ENCODE results near the gene CFD.

The CFD gene

GRCh38 chr19:887599-887998 lies 28.1 kb downstream of the CFD start:
- H3K27ac ChIP-seq (ENCODE audit: low read depth, low read length), result no peak overlapping the region
- peaks cover 12% of the 10 kb centered on the region for H3K79me2 ChIP-seq (ENCODE audit: control insufficient read depth, low read length)
- no peak overlapping the region for H3K4me2 ChIP-seq (ENCODE audit: low read length)
- H3F3A ChIP-seq (ENCODE audit: control insufficient read depth, insufficient read depth), result no peaks in the 10 kb centered on the region
- no peaks in the 10 kb centered on the region for H3K27me3 ChIP-seq (ENCODE audit: control insufficient read depth, low read length)
- no peak overlapping the region for H3K4me3 ChIP-seq (ENCODE audit: low read length)
- no peaks in the 10 kb centered on the region for H4K20me1 ChIP-seq (ENCODE audit: control insufficient read depth, insufficient read depth, low read depth, low read length)
- no peaks in the 10 kb centered on the region for H3K9me3 ChIP-seq (ENCODE audit: control insufficient read depth, insufficient read depth, low read length)
- H3K4me1 ChIP-seq (ENCODE audit: control insufficient read depth, low read length), result peaks cover 12% of the 10 kb centered on the region
- H3K36me3 ChIP-seq (ENCODE audit: control insufficient read depth, low read length), result peaks cover 13% of the 10 kb centered on the region
- no peak for TF ChIP-seq EZH2phosphoT487 (IDR thresholded peaks at IDR 0.05; ENCODE audit: borderline replicate concordance, low read length)
- TF ChIP-seq CTCF (IDR thresholded peaks at IDR 0.05; ENCODE audit: low read depth, low read length, poor library complexity, severe bottlenecking), result no peak
- no peaks in the 10 kb centered on the region for H3K9me2 ChIP-seq (replicated peaks; ENCODE audit: control insufficient read depth, low read length)

GRCh38 chr19:888581-889385 lies 29.3 kb downstream of the CFD start:
- Histone ChIP-seq H3K9me3 (ENCODE audit: control insufficient read depth, insufficient read depth, low read length) (no peaks in the 10 kb centered on the region), H3K4me1 (ENCODE audit: control insufficient read depth, low read length) (peaks cover 18% of the 10 kb centered on the region), H3K9me2 (replicated peaks; ENCODE audit: control insufficient read depth, low read length) (no peaks in the 10 kb centered on the region), H3F3A (ENCODE audit: control insufficient read depth, insufficient read depth) (no peaks in the 10 kb centered on the region), H3K4me3 (ENCODE audit: low read length) (no peak overlapping the region), H3K79me2 (ENCODE audit: control insufficient read depth, low read length) (peaks cover 12% of the 10 kb centered on the region), H3K27ac (ENCODE audit: low read depth, low read length) (no peak overlapping the region), H3K4me2 (ENCODE audit: low read length) (peak overlapping the region; percentile 16; the same call in 1 of the 2 replicates), H3K36me3 (ENCODE audit: control insufficient read depth, low read length) (peaks cover 13% of the 10 kb centered on the region), H3K27me3 (ENCODE audit: control insufficient read depth, low read length) (no peaks in the 10 kb centered on the region), H4K20me1 (ENCODE audit: control insufficient read depth, insufficient read depth, low read depth, low read length) (no peaks in the 10 kb centered on the region)
- TF ChIP-seq CTCF (IDR thresholded peaks at IDR 0.05; ENCODE audit: low read depth, low read length, poor library complexity, severe bottlenecking) (no peak), EZH2phosphoT487 (IDR thresholded peaks at IDR 0.05; ENCODE audit: borderline replicate concordance, low read length) (no peak)

- Histone ChIP-seq H3K4me2 (ENCODE audit: low read length) (no peak overlapping the region), H4K20me1 (ENCODE audit: control insufficient read depth, insufficient read depth, low read depth, low read length) (no peaks in the 10 kb centered on the region), H3F3A (ENCODE audit: control insufficient read depth, insufficient read depth) (no peaks in the 10 kb centered on the region), H3K27ac (ENCODE audit: low read depth, low read length) (no peak overlapping the region), H3K9me3 (ENCODE audit: control insufficient read depth, insufficient read depth, low read length) (no peaks in the 10 kb centered on the region), H3K4me3 (ENCODE audit: low read length) (no peak overlapping the region), H3K79me2 (ENCODE audit: control insufficient read depth, low read length) (peaks cover 12% of the 10 kb centered on the region), H3K9me2 (replicated peaks; ENCODE audit: control insufficient read depth, low read length) (no peaks in the 10 kb centered on the region), H3K4me1 (ENCODE audit: control insufficient read depth, low read length) (peaks cover 19% of the 10 kb centered on the region), H3K27me3 (ENCODE audit: control insufficient read depth, low read length) (no peaks in the 10 kb centered on the region), H3K36me3 (ENCODE audit: control insufficient read depth, low read length) (peaks cover 13% of the 10 kb centered on the region)
- no peak for TF ChIP-seq EZH2phosphoT487 (IDR thresholded peaks at IDR 0.05; ENCODE audit: borderline replicate concordance, low read length)
- no peak for TF ChIP-seq CTCF (IDR thresholded peaks at IDR 0.05; ENCODE audit: low read depth, low read length, poor library complexity, severe bottlenecking)
Measured at GRCh38 chr19:889662-890295, 30.3 kb downstream of the CFD start.
